ENCODE data around the gene LYPD6B. TPM values are rescaled to one million over a fixed set of nuclear protein-coding genes. Genes with fewer than 3 reads are reported as not detected.

The LYPD6B gene
- total and polyA plus RNA-seq, 2 donors (not counting 1 experiment from before 2014, with no cell fraction given): 1.5 to 2.7 TPM

DNA sequence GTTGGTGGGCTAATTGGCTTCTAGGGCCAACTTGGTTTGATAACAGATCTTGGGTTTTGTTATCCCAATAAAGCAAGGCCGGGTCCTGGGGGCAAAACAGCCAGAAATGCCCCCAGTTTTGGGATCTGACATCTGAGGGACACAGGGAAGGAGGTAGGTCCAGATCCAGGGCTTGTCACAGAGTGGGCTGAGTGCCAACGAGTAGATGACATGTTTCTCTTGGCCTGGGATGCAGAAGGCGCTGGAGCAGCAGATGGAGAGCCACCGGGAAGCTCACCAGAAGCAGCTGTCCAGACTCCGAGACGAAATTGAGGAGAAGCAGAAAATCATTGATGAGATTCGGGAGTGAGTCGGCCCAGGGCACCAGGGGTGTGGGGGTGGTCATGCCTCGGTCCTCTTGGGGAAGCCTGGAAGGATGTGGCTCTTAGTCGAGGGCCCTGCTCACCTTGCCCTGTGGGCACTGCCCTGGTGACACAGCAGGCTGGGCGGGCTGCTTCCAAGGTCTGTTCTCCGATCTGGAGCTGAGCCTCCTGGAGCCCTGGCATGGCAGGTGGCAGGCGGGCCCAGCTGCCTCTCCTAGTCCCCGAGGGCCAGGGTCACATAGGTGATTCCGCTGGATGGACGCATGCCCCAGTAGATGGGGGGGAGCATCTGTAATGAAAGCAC is 40.2 kb upstream of the LYPD6B start:
- no peaks in the 10 kb centered on the region for H3K4me1 ChIP-seq (ENCODE audit: control insufficient read depth in 2 of 2, insufficient read depth in 2 of 2, low read length in 2 of 2)
- ChIA-PET CTCF (interaction anchor here (0.7 kb wide), 1 partner anchor 102 kb away, joined by 5 read pairs; no protein-coding TSS in a partner anchor), POLR2A (no interaction called here)
- H3K4me3 ChIP-seq (ENCODE audit: control extremely low read depth in 1 of 5, extremely low read depth in 1 of 5, insufficient read depth in 1 of 5, low read depth in 2 of 5, low read length in 4 of 5): no peak overlapping the region
- Mint-ChIP-seq H3K27ac (no peak overlapping the region), H3K27me3 (peaks cover 6% of the 10 kb centered on the region), H3K4me1 (no peaks in the 10 kb centered on the region), H3K4me3 (no peak overlapping the region), H3K9me3 (ENCODE audit: insufficient read depth) (no peaks in the 10 kb centered on the region)
- no peaks in the 10 kb centered on the region for H3K36me3 ChIP-seq (replicated peaks in 1 of 2; ENCODE audit: control extremely low read depth in 1 of 2, control insufficient read depth in 1 of 2, extremely low read depth in 1 of 2, insufficient read depth in 2 of 2, low read length in 1 of 2)
- H3K9me3 ChIP-seq (ENCODE audit: control extremely low read depth in 1 of 3, control insufficient read depth in 2 of 3, insufficient read depth in 1 of 3, low read length in 2 of 3): no peaks in the 10 kb centered on the region
- H3K27ac ChIP-seq (ENCODE audit: low read length in 2 of 2): no peak overlapping the region
- TF ChIP-seq EZH2 (IDR thresholded peaks at IDR 0.05; ENCODE audit: borderline replicate concordance, insufficient read depth, low read depth, low read length, poor library complexity, severe bottlenecking): no peak
- TF ChIP-seq, protein P1, sequence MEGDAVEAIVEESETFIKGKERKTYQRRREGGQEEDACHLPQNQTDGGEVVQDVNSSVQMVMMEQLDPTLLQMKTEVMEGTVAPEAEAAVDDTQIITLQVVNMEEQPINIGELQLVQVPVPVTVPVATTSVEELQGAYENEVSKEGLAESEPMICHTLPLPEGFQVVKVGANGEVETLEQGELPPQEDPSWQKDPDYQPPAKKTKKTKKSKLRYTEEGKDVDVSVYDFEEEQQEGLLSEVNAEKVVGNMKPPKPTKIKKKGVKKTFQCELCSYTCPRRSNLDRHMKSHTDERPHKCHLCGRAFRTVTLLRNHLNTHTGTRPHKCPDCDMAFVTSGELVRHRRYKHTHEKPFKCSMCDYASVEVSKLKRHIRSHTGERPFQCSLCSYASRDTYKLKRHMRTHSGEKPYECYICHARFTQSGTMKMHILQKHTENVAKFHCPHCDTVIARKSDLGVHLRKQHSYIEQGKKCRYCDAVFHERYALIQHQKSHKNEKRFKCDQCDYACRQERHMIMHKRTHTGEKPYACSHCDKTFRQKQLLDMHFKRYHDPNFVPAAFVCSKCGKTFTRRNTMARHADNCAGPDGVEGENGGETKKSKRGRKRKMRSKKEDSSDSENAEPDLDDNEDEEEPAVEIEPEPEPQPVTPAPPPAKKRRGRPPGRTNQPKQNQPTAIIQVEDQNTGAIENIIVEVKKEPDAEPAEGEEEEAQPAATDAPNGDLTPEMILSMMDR (IDR thresholded peaks at IDR 0.05): no peak
- H4K20me1 ChIP-seq (ENCODE audit: control insufficient read depth, insufficient read depth, low read length, poor library complexity, severe bottlenecking): no peaks in the 10 kb centered on the region
- DNase-seq (no peak), ATAC-seq (ENCODE audit: low read depth) (no peak)
- WGBS (ENCODE audit: insufficient coverage): 89% methylated on average over 12 of the region's 16 CpGs
- H3K79me2 ChIP-seq (ENCODE audit: control insufficient read depth, insufficient read depth, low read length): no peaks in the 10 kb centered on the region
- H2AFZ ChIP-seq (ENCODE audit: insufficient read depth, low read depth, low read length, poor library complexity, severe bottlenecking): no peak overlapping the region
- no peaks in the 10 kb centered on the region for H3K27me3 ChIP-seq (replicated peaks in 1 of 4; ENCODE audit: control extremely low read depth in 1 of 4, control insufficient read depth in 3 of 4, insufficient read depth in 4 of 4, low read length in 3 of 4)
- no peak overlapping the region for H3K9ac ChIP-seq (ENCODE audit: low read length)
- intact Hi-C loops (cut with micrococcal nuclease): no loop called here
- H3K4me2 ChIP-seq (replicated peaks; ENCODE audit: low read depth, low read length, poor library complexity, severe bottlenecking): no peak overlapping the region

DNA sequence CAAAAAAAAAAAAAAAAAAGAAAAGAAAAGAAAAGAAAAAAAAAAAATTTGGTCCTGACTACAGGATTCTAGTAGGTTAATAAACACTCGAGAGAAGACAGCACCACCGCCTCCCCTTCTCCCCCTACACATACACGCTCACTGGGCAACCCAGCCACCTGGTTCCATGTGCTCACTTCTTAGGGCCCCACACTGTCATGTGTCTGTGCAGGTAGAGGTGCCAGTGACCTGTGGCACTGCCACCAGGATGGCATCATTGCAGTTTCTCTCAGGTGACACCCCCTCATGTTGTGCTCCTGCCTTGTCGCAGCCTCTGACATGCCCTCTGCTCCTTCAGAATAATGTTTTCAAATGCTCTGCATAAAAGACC is 39.7 kb upstream of the LYPD6B start:
- Histone ChIP-seq H3K9ac (ENCODE audit: low read length) (no peak overlapping the region), H3K36me3 (replicated peaks in 1 of 2; ENCODE audit: control extremely low read depth in 1 of 2, control insufficient read depth in 1 of 2, extremely low read depth in 1 of 2, insufficient read depth in 2 of 2, low read length in 1 of 2) (no peaks in the 10 kb centered on the region), H2AFZ (ENCODE audit: insufficient read depth, low read depth, low read length, poor library complexity, severe bottlenecking) (no peak overlapping the region), H3K27me3 (replicated peaks in 1 of 4; ENCODE audit: control extremely low read depth in 1 of 4, control insufficient read depth in 3 of 4, insufficient read depth in 4 of 4, low read length in 3 of 4) (no peaks in the 10 kb centered on the region), H4K20me1 (ENCODE audit: control insufficient read depth, insufficient read depth, low read length, poor library complexity, severe bottlenecking) (no peaks in the 10 kb centered on the region), H3K4me2 (replicated peaks; ENCODE audit: low read depth, low read length, poor library complexity, severe bottlenecking) (no peak overlapping the region), H3K79me2 (ENCODE audit: control insufficient read depth, insufficient read depth, low read length) (no peaks in the 10 kb centered on the region), H3K9me3 (ENCODE audit: control extremely low read depth in 1 of 3, control insufficient read depth in 2 of 3, insufficient read depth in 1 of 3, low read length in 2 of 3) (no peaks in the 10 kb centered on the region), H3K4me3 (ENCODE audit: control extremely low read depth in 1 of 5, extremely low read depth in 1 of 5, insufficient read depth in 1 of 5, low read depth in 2 of 5, low read length in 4 of 5) (no peak overlapping the region), H3K27ac (ENCODE audit: low read length in 2 of 2) (no peak overlapping the region), H3K4me1 (ENCODE audit: control insufficient read depth in 2 of 2, insufficient read depth in 2 of 2, low read length in 2 of 2) (no peaks in the 10 kb centered on the region)
- no peak overlapping the region for H3K4me3 Mint-ChIP-seq
- ATAC-seq (ENCODE audit: low read depth): no peak
- H3K4me1 Mint-ChIP-seq: no peaks in the 10 kb centered on the region
- no peak for DNase-seq
- peaks cover 6% of the 10 kb centered on the region for H3K27me3 Mint-ChIP-seq
- ChIA-PET POLR2A (no interaction called here), CTCF (interaction anchor here (0.7 kb wide), 1 partner anchor 102 kb away, joined by 5 read pairs; no protein-coding TSS in a partner anchor)
- WGBS (ENCODE audit: insufficient coverage): 80% methylated on average over 1 of the region's 4 CpGs
- intact Hi-C loops (cut with micrococcal nuclease): no loop called here
- no peak overlapping the region for H3K27ac Mint-ChIP-seq
- H3K9me3 Mint-ChIP-seq (ENCODE audit: insufficient read depth): no peaks in the 10 kb centered on the region
- TF ChIP-seq EZH2 (IDR thresholded peaks at IDR 0.05; ENCODE audit: borderline replicate concordance, insufficient read depth, low read depth, low read length, poor library complexity, severe bottlenecking): no peak
- TF ChIP-seq, protein P1 (IDR thresholded peaks at IDR 0.05): no peak

Data from B cell (primary cell).